Activated T-helper 17 cell treated with anti-CD3 and anti-CD28 coated beads, Interleukin-2, amount 50 U/mL, for 72 hours (primary cell): ENCODE results near the gene TMEM9. TPM values are rescaled to one million over a fixed set of nuclear protein-coding genes. Genes with fewer than 3 reads are reported as not detected.

ENCODE experiments used
- ATAC-seq: fragments of 150-1000 bp; cut with Tn5 transposase; replicated peaks from 2 replicates; pipeline ENCODE4 v1.10.0; 2021; ENCODE audit warnings: mild to moderate bottlenecking, moderate library complexity
- H3K27ac Mint-ChIP-seq: one replicate; pipeline ENCODE4 v1.8.0; 2022; ENCODE audit warnings: mixed read lengths
- H3K27me3 Mint-ChIP-seq: one replicate; pipeline ENCODE4 v1.8.0; 2022; ENCODE audit warnings: mixed read lengths
- H3K36me3 Mint-ChIP-seq: one replicate; pipeline ENCODE4 v1.8.0; 2022; ENCODE audit warnings: low read depth, mild to moderate bottlenecking, mixed read lengths
- H3K4me1 Mint-ChIP-seq: one replicate; pipeline ENCODE4 v1.8.0; 2022; ENCODE audit warnings: mixed read lengths
- H3K4me3 Mint-ChIP-seq: one replicate; pipeline ENCODE4 v1.8.0; 2022; ENCODE audit warnings: mild to moderate bottlenecking, mixed read lengths
- H3K9me3 Mint-ChIP-seq: one replicate; pipeline ENCODE4 v1.8.0; 2022; ENCODE audit warnings: mixed read lengths
- total RNA-seq, 2 donors: library from RNA; stranded (reverse); gene quantifications; one replicate each; pipeline ENCODE4 v1.2.3, GENCODE V29; 2022

The TMEM9 gene
- total RNA-seq = 10 to 100 TPM; 19.5 to 25.7 TPM

GRCh38 chr1:201154389-201155165 lies at the start of gene TMEM9:
Gene TMEM9, minus strand, starts transcription at chr1:201154474. Its CDS starts 551 bp downstream, at chr1:201153923.
- ATAC-seq = peak; percentile 98

GRCh38 chr1:201198598-201198997 lies 44.3 kb upstream of the TMEM9 start:
- Mint-ChIP-seq H3K36me3 (no peaks in the 10 kb centered on the region), H3K9me3 (no peaks in the 10 kb centered on the region), H3K27ac (no peak overlapping the region), H3K4me1 (peaks cover 5% of the 10 kb centered on the region), H3K4me3 (no peak overlapping the region), H3K27me3 (peaks cover 5% of the 10 kb centered on the region)
- ATAC-seq = no peak

More at GRCh38 chr1:201154389-201155165, at the start of gene TMEM9:
- Mint-ChIP-seq H3K36me3 (peaks cover 27% of the 10 kb centered on the region), H3K9me3 (no peaks in the 10 kb centered on the region), H3K4me3 (peak within 1 kb of the TSS; percentile 90), H3K27ac (peak within 1 kb of the TSS; percentile 92), H3K4me1 (no peaks in the 10 kb centered on the region), H3K27me3 (peaks cover 22% of the 10 kb centered on the region)

- Mint-ChIP-seq H3K4me3 (no peak overlapping the region), H3K36me3 (no peaks in the 10 kb centered on the region), H3K9me3 (no peaks in the 10 kb centered on the region), H3K4me1 (no peaks in the 10 kb centered on the region), H3K27me3 (peaks cover 16% of the 10 kb centered on the region), H3K27ac (no peak overlapping the region)
- ATAC-seq = no peak
Measured at GRCh38 chr1:201194046-201194445, 39.8 kb upstream of the TMEM9 start.

GRCh38 chr1:201192261-201192788 lies 38.1 kb upstream of the TMEM9 start:
- no peak overlapping the region for H3K4me3 Mint-ChIP-seq
- H3K36me3 Mint-ChIP-seq = no peaks in the 10 kb centered on the region
- H3K4me1 Mint-ChIP-seq = no peaks in the 10 kb centered on the region
- no peak overlapping the region for H3K27ac Mint-ChIP-seq
- H3K27me3 Mint-ChIP-seq = peaks cover 19% of the 10 kb centered on the region
- no peaks in the 10 kb centered on the region for H3K9me3 Mint-ChIP-seq
- no peak for ATAC-seq

- Mint-ChIP-seq H3K27me3 (peaks cover 19% of the 10 kb centered on the region), H3K4me3 (no peak overlapping the region), H3K4me1 (no peaks in the 10 kb centered on the region), H3K36me3 (no peaks in the 10 kb centered on the region), H3K9me3 (no peaks in the 10 kb centered on the region), H3K27ac (no peak overlapping the region)
- peak; percentile 99 for ATAC-seq
Measured at GRCh38 chr1:201191653-201192260, 37.5 kb upstream of the TMEM9 start.

GRCh38 chr1:201190624-201191051 lies 36.4 kb upstream of the TMEM9 start, which contains the start of gene IGFN1:
Gene IGFN1, plus strand, starts transcription at chr1:201190824. Its CDS starts 2,470 bp downstream, at chr1:201193294.
- no peaks in the 10 kb centered on the region for H3K4me1 Mint-ChIP-seq
- H3K36me3 Mint-ChIP-seq = no peaks in the 10 kb centered on the region
- H3K4me3 Mint-ChIP-seq = no peak within 1 kb of the TSS
- peaks cover 19% of the 10 kb centered on the region for H3K27me3 Mint-ChIP-seq
- H3K9me3 Mint-ChIP-seq = no peaks in the 10 kb centered on the region
- no peak within 1 kb of the TSS for H3K27ac Mint-ChIP-seq
- ATAC-seq = no peak

- Mint-ChIP-seq H3K4me1 (no peaks in the 10 kb centered on the region), H3K9me3 (no peaks in the 10 kb centered on the region), H3K36me3 (no peaks in the 10 kb centered on the region), H3K4me3 (no peak overlapping the region), H3K27ac (no peak overlapping the region), H3K27me3 (peaks cover 19% of the 10 kb centered on the region)
- no peak for ATAC-seq
Measured at GRCh38 chr1:201190005-201190404, 35.7 kb upstream of the TMEM9 start.

GRCh38 chr1:201189085-201189484 lies 34.8 kb upstream of the TMEM9 start:
- H3K4me3 Mint-ChIP-seq = no peak overlapping the region
- H3K4me1 Mint-ChIP-seq = no peaks in the 10 kb centered on the region
- no peak overlapping the region for H3K27ac Mint-ChIP-seq
- no peaks in the 10 kb centered on the region for H3K9me3 Mint-ChIP-seq
- no peaks in the 10 kb centered on the region for H3K36me3 Mint-ChIP-seq
- ATAC-seq = no peak
- peaks cover 26% of the 10 kb centered on the region for H3K27me3 Mint-ChIP-seq

- Mint-ChIP-seq H3K27me3 (peaks cover 33% of the 10 kb centered on the region), H3K4me1 (no peaks in the 10 kb centered on the region), H3K36me3 (no peaks in the 10 kb centered on the region), H3K9me3 (no peaks in the 10 kb centered on the region), H3K27ac (no peak overlapping the region), H3K4me3 (no peak overlapping the region)
- no peak for ATAC-seq
Measured at GRCh38 chr1:201186192-201186591, 31.9 kb upstream of the TMEM9 start.

- H3K27ac Mint-ChIP-seq = no peak overlapping the region
- no peaks in the 10 kb centered on the region for H3K4me1 Mint-ChIP-seq
- peak; percentile 87 for ATAC-seq
- no peak overlapping the region for H3K4me3 Mint-ChIP-seq
- H3K27me3 Mint-ChIP-seq = peaks cover 33% of the 10 kb centered on the region
- H3K36me3 Mint-ChIP-seq = no peaks in the 10 kb centered on the region
- no peaks in the 10 kb centered on the region for H3K9me3 Mint-ChIP-seq
Measured at GRCh38 chr1:201185527-201186128, 31.4 kb upstream of the TMEM9 start.

GRCh38 chr1:201185123-201185453 lies 30.8 kb upstream of the TMEM9 start:
- Mint-ChIP-seq H3K27me3 (peaks cover 32% of the 10 kb centered on the region), H3K9me3 (no peaks in the 10 kb centered on the region), H3K36me3 (no peaks in the 10 kb centered on the region), H3K4me1 (no peaks in the 10 kb centered on the region), H3K4me3 (no peak overlapping the region), H3K27ac (no peak overlapping the region)
- no peak for ATAC-seq

GRCh38 chr1:201184307-201185122 lies 30.2 kb upstream of the TMEM9 start:
- Mint-ChIP-seq H3K27ac (no peak overlapping the region), H3K9me3 (no peaks in the 10 kb centered on the region), H3K4me3 (no peak overlapping the region), H3K27me3 (peaks cover 33% of the 10 kb centered on the region), H3K36me3 (no peaks in the 10 kb centered on the region), H3K4me1 (no peaks in the 10 kb centered on the region)
- ATAC-seq = peak; percentile 50

GRCh38 chr1:201183753-201184152 lies 29.5 kb upstream of the TMEM9 start:
- Mint-ChIP-seq H3K27me3 (peaks cover 36% of the 10 kb centered on the region), H3K36me3 (no peaks in the 10 kb centered on the region), H3K4me3 (no peak overlapping the region), H3K9me3 (peaks cover 6% of the 10 kb centered on the region), H3K4me1 (no peaks in the 10 kb centered on the region), H3K27ac (no peak overlapping the region)
- ATAC-seq = no peak

- Mint-ChIP-seq H3K4me1 (no peaks in the 10 kb centered on the region), H3K4me3 (no peak overlapping the region), H3K27ac (no peak overlapping the region), H3K9me3 (peaks cover 6% of the 10 kb centered on the region), H3K36me3 (no peaks in the 10 kb centered on the region), H3K27me3 (peaks cover 38% of the 10 kb centered on the region)
- no peak for ATAC-seq
Measured at GRCh38 chr1:201183209-201183608, 28.9 kb upstream of the TMEM9 start.
